IPS-20b (cell line): ENCODE results near the gene PLPPR1.
"Not testable (repeated sequence)": the region's sequence is repeated elsewhere in the genome, so short reads cannot be mapped to it uniquely, and the experiment has no call there.

Experiments
- H3K27ac ChIP-seq: one replicate; pipeline ENCODE4 v1.5.1; 2013; ENCODE audit warnings: low read length
- H3K27me3 ChIP-seq: 2 replicates; pipeline ENCODE4 v1.6.1; 2013; ENCODE audit warnings: mild to moderate bottlenecking, low read length, inconsistent platforms; ENCODE audit not compliant: insufficient read depth
- H3K36me3 ChIP-seq: 2 replicates; pipeline ENCODE4 v1.6.1; 2013; ENCODE audit warnings: low read depth, mild to moderate bottlenecking, inconsistent platforms, low read length, moderate library complexity; ENCODE audit not compliant: insufficient read depth
- H3K4me1 ChIP-seq: 2 replicates; pipeline ENCODE4 v1.6.1; 2013; ENCODE audit warnings: mild to moderate bottlenecking, control low read depth, inconsistent platforms, low read length, moderate library complexity; ENCODE audit not compliant: insufficient read depth
- H3K4me3 ChIP-seq: 2 replicates; pipeline ENCODE4 v1.5.1; 2013; ENCODE audit warnings: mild to moderate bottlenecking, low read length, inconsistent platforms
- H3K9ac ChIP-seq: 2 replicates; pipeline ENCODE4 v1.6.1; 2013; ENCODE audit warnings: low read depth, mild to moderate bottlenecking, inconsistent platforms, low read length, moderate library complexity
- H3K9me3 ChIP-seq: 2 replicates; pipeline ENCODE4 v1.6.1; 2013; ENCODE audit warnings: mild to moderate bottlenecking, low read depth, low read length, inconsistent platforms; ENCODE audit not compliant: insufficient read depth

Gene PLPPR1

DNA sequence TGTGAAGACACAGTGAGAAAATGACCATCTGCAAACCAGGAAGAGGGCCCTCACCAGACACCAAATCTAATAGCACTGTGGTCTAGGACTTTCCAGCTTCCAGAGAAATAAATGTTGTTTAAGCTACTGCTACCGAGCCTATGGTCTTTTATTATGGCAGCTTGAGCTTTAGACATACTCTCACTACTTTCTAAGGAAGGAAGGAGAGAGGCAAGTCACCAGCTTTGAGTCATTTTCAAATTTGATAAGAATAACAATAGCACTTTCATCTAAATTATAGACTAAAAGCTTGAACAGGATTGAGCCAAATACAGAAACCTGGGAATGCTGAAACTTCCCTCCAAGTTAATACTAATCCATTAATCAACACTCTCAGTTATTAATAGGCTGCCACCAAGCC, 64.4 kb downstream of the PLPPR1 start:
- no peak overlapping the region for H3K27ac ChIP-seq
- no peaks in the 10 kb centered on the region for H3K27me3 ChIP-seq
- H3K4me3 ChIP-seq, result no peak overlapping the region
- H3K4me1 ChIP-seq, result peaks cover 22% of the 10 kb centered on the region
- no peak overlapping the region for H3K9ac ChIP-seq
- no peaks in the 10 kb centered on the region for H3K9me3 ChIP-seq
- H3K36me3 ChIP-seq, result no peaks in the 10 kb centered on the region

DNA sequence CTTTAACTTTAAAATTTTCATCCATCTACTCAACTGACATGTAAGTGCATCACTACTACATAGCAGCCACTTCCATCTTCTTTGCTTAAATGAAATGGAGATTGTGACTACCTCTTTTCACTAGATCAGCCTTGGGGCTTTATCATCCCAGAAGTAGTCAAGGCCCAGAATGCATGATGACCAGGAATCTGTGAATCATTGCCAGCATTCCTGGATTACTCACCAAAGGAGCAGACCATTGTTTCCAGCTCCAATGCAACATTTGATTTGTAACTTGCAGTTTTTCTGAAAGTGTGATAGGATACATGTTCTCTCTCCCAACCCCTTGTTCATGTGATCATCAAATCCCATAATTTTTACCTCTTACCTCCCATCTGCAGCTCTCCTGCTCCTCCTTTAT, 65.1 kb downstream of the PLPPR1 start:
- Histone ChIP-seq H3K36me3 (no peaks in the 10 kb centered on the region), H3K27me3 (no peaks in the 10 kb centered on the region), H3K9ac (no peak overlapping the region), H3K9me3 (no peaks in the 10 kb centered on the region), H3K27ac (no peak overlapping the region), H3K4me3 (no peak overlapping the region), H3K4me1 (peaks cover 24% of the 10 kb centered on the region)

DNA sequence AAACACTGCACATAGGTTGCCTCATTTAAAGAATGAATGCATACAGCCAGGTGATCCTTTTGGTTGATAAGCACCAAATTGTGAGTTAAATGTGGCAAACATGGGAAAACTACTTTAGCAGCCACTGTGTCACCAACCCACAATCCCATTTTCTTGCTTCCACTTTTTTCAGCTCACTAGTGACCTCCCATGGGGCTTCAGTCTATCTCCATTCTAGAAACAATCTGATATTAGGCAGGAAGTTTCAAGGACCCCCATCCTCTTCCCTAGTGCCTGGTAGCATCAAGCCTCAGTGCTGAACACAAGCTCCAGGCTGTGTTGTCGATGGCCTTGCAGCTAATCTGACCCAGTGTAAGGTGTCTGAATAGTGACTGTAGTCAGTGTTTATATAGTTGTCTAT, 66.2 kb downstream of the PLPPR1 start:
- Histone ChIP-seq H3K36me3 (no peaks in the 10 kb centered on the region), H3K4me3 (no peak overlapping the region), H3K9me3 (no peaks in the 10 kb centered on the region), H3K9ac (no peak overlapping the region), H3K27ac (no peak overlapping the region), H3K4me1 (peaks cover 31% of the 10 kb centered on the region), H3K27me3 (no peaks in the 10 kb centered on the region)

DNA sequence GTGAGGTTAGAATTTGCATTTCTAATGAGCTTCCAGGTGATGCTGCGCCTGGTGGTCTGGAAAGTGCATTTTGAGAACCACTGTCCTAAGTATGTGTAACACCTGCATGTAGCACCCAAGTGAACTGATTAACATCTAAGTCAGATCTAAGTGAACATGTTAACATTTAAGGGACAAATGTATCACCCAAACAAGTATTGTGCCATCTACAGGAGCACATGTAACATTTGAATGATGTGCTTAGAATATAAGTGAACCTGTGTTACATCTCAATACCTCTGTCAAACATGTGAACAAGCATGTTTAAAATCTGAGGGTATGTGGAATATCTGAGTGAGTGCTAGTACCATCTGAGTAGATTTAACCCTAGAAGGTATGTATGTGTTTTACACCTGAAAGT, 68.7 kb downstream of the PLPPR1 start:
- no peaks in the 10 kb centered on the region for H3K9me3 ChIP-seq
- H3K4me3 ChIP-seq, result no peak overlapping the region
- no peaks in the 10 kb centered on the region for H3K27me3 ChIP-seq
- H3K9ac ChIP-seq, result no peak overlapping the region
- H3K27ac ChIP-seq, result no peak overlapping the region
- H3K36me3 ChIP-seq, result no peaks in the 10 kb centered on the region
- H3K4me1 ChIP-seq, result peaks cover 51% of the 10 kb centered on the region

DNA sequence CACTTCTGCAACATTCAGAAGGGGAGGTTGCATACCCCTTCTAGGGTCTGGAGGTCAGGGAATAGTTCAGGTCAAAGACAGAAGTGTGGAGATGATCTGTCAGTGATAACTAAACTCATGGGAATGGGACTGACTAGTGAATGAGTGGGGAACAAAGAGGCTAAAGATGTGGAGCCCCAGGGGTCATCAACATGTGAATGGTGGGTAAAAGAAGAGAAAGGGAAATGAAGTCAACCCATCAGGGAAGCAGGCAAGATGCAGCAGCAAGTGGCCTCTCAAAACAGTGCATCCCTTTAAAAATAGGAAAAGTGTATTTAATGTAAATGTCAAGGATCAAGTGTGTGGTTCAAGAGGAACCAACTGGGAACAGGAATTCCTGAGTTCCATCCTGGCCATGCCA, 69.9 kb downstream of the PLPPR1 start:
- no peaks in the 10 kb centered on the region for H3K9me3 ChIP-seq
- no peaks in the 10 kb centered on the region for H3K36me3 ChIP-seq
- H3K4me3 ChIP-seq, result peak overlapping the region; percentile 43
- no peaks in the 10 kb centered on the region for H3K27me3 ChIP-seq
- peaks cover 51% of the 10 kb centered on the region for H3K4me1 ChIP-seq
- H3K27ac ChIP-seq, result peak overlapping the region; percentile 67
- H3K9ac ChIP-seq, result peak overlapping the region; percentile 38; the same call in 1 of the 2 replicates

DNA sequence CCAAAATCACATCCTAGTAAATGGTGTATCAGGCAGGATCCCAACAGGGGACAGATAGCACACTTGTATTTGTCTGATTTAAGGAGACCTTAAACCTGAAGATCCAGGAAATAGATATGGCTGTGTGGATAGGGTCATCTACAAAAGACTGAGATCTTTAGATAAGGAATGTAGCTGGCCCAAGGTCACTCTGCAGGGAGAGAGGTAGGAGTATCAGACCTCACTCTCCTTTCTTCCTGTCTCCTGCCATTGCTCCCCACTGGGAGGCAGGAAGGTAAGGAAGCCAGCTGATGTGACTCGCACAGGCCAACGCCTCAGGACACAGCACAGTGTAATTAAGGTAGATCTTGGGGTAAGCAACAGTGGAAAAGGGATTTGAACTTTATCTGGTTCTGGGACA, 85.8 kb downstream of the PLPPR1 start:
- Histone ChIP-seq H3K27ac (no peak overlapping the region), H3K4me3 (peak overlapping the region; percentile 17; the same call in 1 of the 2 replicates)

DNA sequence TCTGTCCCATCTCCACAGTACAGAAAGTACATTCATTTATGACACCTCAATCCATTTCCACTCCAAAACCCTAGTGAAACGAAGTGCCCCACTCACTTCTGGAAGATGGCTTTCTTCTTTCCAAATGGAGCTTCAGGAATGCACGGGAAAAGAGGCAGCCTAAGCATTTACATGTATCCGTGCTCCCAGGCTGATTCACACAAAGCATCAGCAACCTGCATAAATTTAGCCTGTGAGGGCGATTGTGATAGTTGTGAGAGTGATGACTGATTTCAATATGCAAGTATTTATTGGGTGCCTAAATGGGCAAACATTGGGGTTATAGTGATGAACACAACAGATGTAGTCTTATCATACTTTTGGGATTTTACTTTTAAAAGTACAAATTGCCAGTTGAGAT, 86.6 kb downstream of the PLPPR1 start:
- H3K4me1 ChIP-seq, result peaks cover 30% of the 10 kb centered on the region
- no peaks in the 10 kb centered on the region for H3K27me3 ChIP-seq
- no peaks in the 10 kb centered on the region for H3K9me3 ChIP-seq
- no peak overlapping the region for H3K27ac ChIP-seq
- no peaks in the 10 kb centered on the region for H3K36me3 ChIP-seq
- H3K9ac ChIP-seq, result no peak overlapping the region
- peak overlapping the region; percentile 17; the same call in 1 of the 2 replicates for H3K4me3 ChIP-seq

More for the DNA sequence above, 85.8 kb downstream of the PLPPR1 start:
- Histone ChIP-seq H3K9ac (no peak overlapping the region), H3K9me3 (no peaks in the 10 kb centered on the region), H3K4me1 (peaks cover 30% of the 10 kb centered on the region), H3K36me3 (no peaks in the 10 kb centered on the region), H3K27me3 (no peaks in the 10 kb centered on the region)

DNA sequence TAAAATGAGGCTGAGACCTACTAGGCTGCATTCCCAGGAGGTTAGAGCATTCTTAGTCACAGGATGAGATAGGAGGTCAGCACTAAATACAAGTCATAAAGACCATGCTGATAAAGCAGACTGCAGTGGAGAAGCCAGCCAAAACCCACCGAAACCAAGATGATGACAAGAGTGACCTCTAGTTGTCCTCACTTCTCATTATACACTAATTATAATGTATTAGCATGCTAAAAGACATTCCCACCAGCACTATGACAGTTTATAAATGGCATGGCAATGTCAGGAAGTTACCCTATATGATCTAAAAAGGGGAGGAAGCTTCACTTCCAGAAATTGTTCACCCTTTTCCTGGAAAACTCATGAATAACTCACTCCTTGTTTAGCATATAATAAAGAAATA, 88.6 kb downstream of the PLPPR1 start:
- Histone ChIP-seq H3K27me3 (no peaks in the 10 kb centered on the region), H3K27ac (no peak overlapping the region), H3K4me1 (peaks cover 26% of the 10 kb centered on the region), H3K9me3 (peaks cover under 1% of the 10 kb centered on the region; the same call in 1 of the 2 replicates), H3K9ac (no peak overlapping the region), H3K4me3 (no peak overlapping the region), H3K36me3 (no peaks in the 10 kb centered on the region)

DNA sequence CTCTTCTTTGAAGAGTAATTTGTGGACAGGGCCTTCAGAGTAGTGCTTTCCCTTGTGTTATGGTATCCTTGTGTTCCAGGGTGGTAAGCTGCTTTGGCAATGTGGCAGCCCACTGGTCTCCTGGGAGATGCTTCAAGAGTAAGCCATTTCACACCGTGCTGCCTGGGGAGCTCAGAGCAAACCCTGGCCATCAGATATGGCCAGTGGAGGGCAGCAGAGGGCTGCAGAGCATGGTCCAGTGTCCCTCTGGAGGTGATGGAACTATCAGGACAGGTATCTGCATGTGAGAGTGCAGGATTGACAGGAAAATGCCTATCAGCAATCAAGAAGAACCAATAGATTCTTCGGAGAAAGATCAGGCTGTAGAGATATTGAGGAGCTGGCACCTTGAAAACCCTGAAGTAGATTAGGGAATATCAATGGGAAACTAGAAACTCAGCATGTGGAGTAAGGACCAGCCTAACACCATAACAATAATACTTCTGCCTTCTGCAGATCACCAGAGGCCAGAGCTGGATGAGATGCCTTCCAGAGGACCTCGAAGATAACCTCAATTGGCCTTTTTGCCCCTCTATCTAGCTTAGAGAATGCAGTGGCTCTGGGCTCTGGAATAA, 90.8 kb downstream of the PLPPR1 start:
- no peaks in the 10 kb centered on the region for H3K36me3 ChIP-seq
- no peaks in the 10 kb centered on the region for H3K27me3 ChIP-seq
- peaks cover 12% of the 10 kb centered on the region for H3K4me1 ChIP-seq
- H3K4me3 ChIP-seq, result no peak overlapping the region
- H3K9ac ChIP-seq, result no peak overlapping the region
- H3K9me3 ChIP-seq, result peaks cover 22% of the 10 kb centered on the region
- H3K27ac ChIP-seq, result no peak overlapping the region

DNA sequence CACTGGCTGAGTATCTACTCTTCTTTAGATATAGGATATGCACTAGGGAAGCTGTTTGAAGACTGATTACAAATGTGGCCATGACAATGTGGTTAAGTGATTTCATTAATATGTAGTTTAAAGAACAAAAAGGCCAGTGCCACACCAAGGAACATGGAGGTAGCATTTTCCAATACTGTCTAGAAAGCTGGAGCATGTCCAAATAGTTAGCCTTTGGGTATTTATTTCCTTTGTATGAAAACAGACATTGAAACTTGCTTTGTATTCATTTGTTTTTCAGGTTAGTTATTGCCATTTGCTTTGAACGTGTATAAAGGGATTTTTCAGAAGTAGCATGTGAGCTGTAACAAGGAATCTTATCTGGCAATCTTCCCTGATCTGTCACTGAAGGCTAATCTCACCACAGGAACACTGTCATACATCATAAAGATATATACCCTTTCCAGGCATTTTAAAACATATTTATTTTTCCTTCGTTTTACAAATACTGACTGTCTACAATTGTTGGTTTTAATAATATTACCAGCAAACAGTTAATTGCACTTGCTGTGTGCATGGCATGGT, 93.4 kb downstream of the PLPPR1 start:
- H3K4me3 ChIP-seq, result no peak overlapping the region
- no peak overlapping the region for H3K27ac ChIP-seq
- no peaks in the 10 kb centered on the region for H3K4me1 ChIP-seq
- no peaks in the 10 kb centered on the region for H3K27me3 ChIP-seq
- H3K9ac ChIP-seq, result no peak overlapping the region
- H3K36me3 ChIP-seq, result no peaks in the 10 kb centered on the region
- peaks cover 42% of the 10 kb centered on the region for H3K9me3 ChIP-seq

DNA sequence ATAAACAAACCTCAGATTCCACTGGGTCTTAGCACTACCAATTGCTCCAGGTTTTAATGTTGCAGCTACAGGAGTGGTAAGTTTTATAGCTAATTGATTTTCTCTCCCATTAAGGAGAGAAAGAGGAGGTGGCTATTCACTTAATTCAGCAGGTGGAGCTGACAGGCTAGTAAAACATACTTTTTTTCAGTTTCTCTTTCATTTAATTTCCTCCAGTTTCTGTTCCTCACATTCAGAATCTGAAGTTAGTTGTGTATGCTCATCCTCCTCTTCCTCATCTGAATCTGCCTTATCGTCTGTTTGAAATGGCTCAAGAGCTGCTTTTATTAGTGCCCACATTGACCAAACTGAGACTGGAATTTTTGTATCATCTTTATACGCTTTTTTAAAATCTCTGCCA, 98.0 kb downstream of the PLPPR1 start:
- no peak overlapping the region for H3K9ac ChIP-seq
- H3K36me3 ChIP-seq, result no peaks in the 10 kb centered on the region
- no peak overlapping the region for H3K4me3 ChIP-seq
- H3K27ac ChIP-seq, result no peak overlapping the region
- peaks cover 52% of the 10 kb centered on the region for H3K9me3 ChIP-seq
- no peaks in the 10 kb centered on the region; the same call in 1 of the 2 replicates for H3K4me1 ChIP-seq
- no peaks in the 10 kb centered on the region for H3K27me3 ChIP-seq

DNA sequence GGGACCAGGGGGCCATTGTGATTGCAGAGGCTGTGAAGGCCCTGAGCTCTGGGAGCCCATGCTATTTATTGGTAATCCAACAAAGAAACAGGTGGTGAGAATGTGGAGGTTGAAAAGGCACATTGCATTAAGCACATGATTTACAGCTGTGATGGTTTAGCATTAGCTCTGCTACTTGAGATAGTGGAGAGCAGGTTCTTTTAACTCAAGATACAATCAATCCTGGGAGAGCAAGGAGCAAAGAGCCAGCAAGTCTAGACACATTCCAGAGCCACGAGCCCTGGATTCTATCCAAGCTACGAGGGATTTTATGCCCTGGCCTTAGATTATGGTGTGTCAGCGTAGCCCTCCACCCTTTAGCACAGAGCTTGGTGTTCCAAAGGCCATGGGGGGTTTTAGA, 98.8 kb downstream of the PLPPR1 start:
- not testable (repeated sequence) for H3K4me1 ChIP-seq, H3K4me3 ChIP-seq, H3K9ac ChIP-seq, H3K27ac ChIP-seq, H3K27me3 ChIP-seq, H3K36me3 ChIP-seq
- H3K9me3 ChIP-seq, result peaks cover 49% of the 10 kb centered on the region
